ENCODE measurements around the gene PLEKHG7.

GRCh38 chr12:92737855-92738850 is 35.4 kb downstream of the PLEKHG7 start:
- TF ChIP-seq CTCF (IDR thresholded peaks at IDR 0.05) (no peak), POLR2A (IDR thresholded peaks at IDR 0.05) (no peak)

All from Peyer's patch (tissue), 4 donors.